HCT116 (cell line): Measurements from ENCODE around the gene TMEM131. TPM values are rescaled to one million over a fixed set of nuclear protein-coding genes. Genes with fewer than 3 reads are reported as not detected.
A peak's percentile ranks its signal among the peaks of the same experiment; 100 is the strongest.

Experiments
- ATAC-seq: fragments of 200-7000 bp; cut with Tn5 transposase; 2 replicates; pipeline ENCODE4 v1.9.1; 2020; ENCODE audit warnings: mild to moderate bottlenecking, moderate library complexity
- BruUV-seq: library from RNA; stranded (reverse); fragments of 400-500 nt; replicated peaks from 2 replicates; lab custom pipeline; 2021; lab: Mats Ljungman, UMichigan
- CTCF ChIA-PET: fragments of 300-600 bp; sonication (Branson Sonifier 250); formaldehyde crosslinking; loops from one replicate; lab custom pipeline; 2021; ENCODE audit warnings: antibody characterized with exemption; lab: Charles Lee
- POLR2A ChIA-PET: fragments of 300-600, 350-600 bp; sonication (Branson Sonifier 250); formaldehyde crosslinking; loops from one replicate; lab custom pipeline; 2021; ENCODE audit warnings: antibody characterized with exemption; lab: Charles Lee
- RAD21 ChIA-PET, 2 experiments: fragments of 300-600 bp; sonication (Branson Sonifier 250); formaldehyde crosslinking; loops; one replicate each; lab custom pipeline; 2023; ENCODE audit warnings: low total read pairs in 2 of 2; ENCODE audit not compliant: uncharacterized antibody in 2 of 2, unreplicated experiment in 2 of 2, low non-redundant PET in 1 of 2; lab: Charles Lee
- DNase-seq: peaks from one replicate; pipeline ENCODE4 v3.0.0-alpha.2; 2010; ENCODE audit warnings: low read depth, low spot score
- H2AFZ ChIP-seq: fragments of 200-600 bp; shearing (Covaris generic), sonication (generic); 2 replicates; pipeline ENCODE4 v1.6.1; 2017; ENCODE audit warnings: low read depth, mixed run types, mixed read lengths, antibody characterized with exemption, low read length; ENCODE audit not compliant: poor library complexity, severe bottlenecking
- H3K27ac ChIP-seq: 2 replicates; pipeline ENCODE4 v1.5.1; 2012; ENCODE audit warnings: low read depth, low read length
- H3K27me3 ChIP-seq: fragments of 200-600 bp; sonication (generic); 2 replicates; pipeline ENCODE4 v1.6.1; 2016; ENCODE audit warnings: mixed run types, low read length, mixed read lengths; ENCODE audit not compliant: insufficient read depth
- H3K36me3 ChIP-seq, 2 experiments: fragments of 200-500 bp in 1 of 2; fragments of 200-600 bp in 1 of 2; sonication (Bioruptor generic) in 1 of 2; sonication (generic) in 1 of 2; 2 replicates each; pipeline versions ENCODE4 v1.5.1 to v1.6.1; 2014 to 2016; ENCODE audit warnings: low read length in 2 of 2, inconsistent platforms in 1 of 2, mixed read lengths in 1 of 2, mixed run types in 1 of 2; ENCODE audit not compliant: insufficient read depth in 2 of 2, control insufficient read depth in 1 of 2
- H3K4me1 ChIP-seq, 2 experiments: fragments of 200-600 bp in 1 of 2; sonication (generic) in 1 of 2; 2 replicates each; pipeline versions ENCODE4 v1.5.1 to v1.6.1; 2012 to 2017; ENCODE audit warnings: low read length in 2 of 2, inconsistent platforms in 1 of 2, mild to moderate bottlenecking in 1 of 2, mixed read lengths in 1 of 2, mixed run types in 1 of 2, moderate library complexity in 1 of 2; ENCODE audit not compliant: insufficient read depth in 2 of 2, control insufficient read depth in 1 of 2
- H3K4me2 ChIP-seq: fragments of 200-600 bp; sonication (generic); 2 replicates; pipeline ENCODE4 v1.6.1; 2017; ENCODE audit warnings: mixed run types, low read length, mixed read lengths
- H3K4me3 ChIP-seq, 2 experiments: fragments of 200-600 bp in 1 of 2; sonication (generic) in 1 of 2; replicated peaks in 1 of 2; 2 replicates each; pipeline ENCODE4 v1.5.1; 2011 to 2016; ENCODE audit warnings: low read length in 2 of 2, control low read depth in 1 of 2, low read depth in 1 of 2, mild to moderate bottlenecking in 1 of 2, mixed read lengths in 1 of 2, mixed run types in 1 of 2
- H3K79me2 ChIP-seq: fragments of 200-600 bp; sonication (generic); 2 replicates; pipeline ENCODE4 v1.6.1; 2017; ENCODE audit warnings: mild to moderate bottlenecking, mixed run types, low read length, moderate library complexity, mixed read lengths; ENCODE audit not compliant: insufficient read depth
- H3K9ac ChIP-seq: fragments of 200-600 bp; sonication (generic); 2 replicates; pipeline ENCODE4 v1.6.1; 2016; ENCODE audit warnings: low read length, mixed read lengths
- H3K9me2 ChIP-seq: fragments of 200-600 bp; sonication (generic), shearing (Covaris generic); 2 replicates; pipeline ENCODE4 v1.6.1; 2017; ENCODE audit warnings: mixed run types, mild to moderate bottlenecking, moderate library complexity; ENCODE audit not compliant: insufficient read depth
- H3K9me3 ChIP-seq, 2 experiments: fragments of 200-500 bp in 1 of 2; fragments of 200-600 bp in 1 of 2; sonication (Bioruptor generic) in 1 of 2; sonication (generic) in 1 of 2; 2 replicates each; pipeline ENCODE4 v1.6.1; 2014 to 2017; ENCODE audit warnings: low read length in 2 of 2, mixed read lengths in 2 of 2, inconsistent platforms in 1 of 2, low read depth in 1 of 2, mild to moderate bottlenecking in 1 of 2, mixed run types in 1 of 2, moderate library complexity in 1 of 2; ENCODE audit not compliant: control insufficient read depth in 1 of 2, insufficient read depth in 1 of 2
- H4K20me1 ChIP-seq: fragments of 200-600 bp; sonication (generic), shearing (Covaris generic); 2 replicates; pipeline ENCODE4 v1.6.1; 2017; ENCODE audit warnings: mixed run types, mild to moderate bottlenecking, moderate library complexity; ENCODE audit not compliant: insufficient read depth
- CBX3 ChIP-seq: IDR thresholded peaks from 2 replicates; pipeline ENCODE4 v1.6.1; 2012; ENCODE audit warnings: low read depth
- CEBPB ChIP-seq: IDR thresholded peaks from 2 replicates; pipeline ENCODE4 v1.6.1; 2012; ENCODE audit warnings: low read depth
- EGR1 ChIP-seq: IDR thresholded peaks from 2 replicates; pipeline ENCODE4 v1.6.1; 2012; ENCODE audit warnings: low read depth
- ELF1 ChIP-seq: IDR thresholded peaks from 2 replicates; pipeline ENCODE4 v1.6.1; 2012; ENCODE audit warnings: low read depth, borderline replicate concordance
- EZH2 ChIP-seq: fragments of 200-600 bp; sonication (generic); IDR thresholded peaks from 2 replicates; pipeline ENCODE4 v1.6.1; 2017; ENCODE audit warnings: antibody characterized with exemption, mixed run types
- EZH2phosphoT487 ChIP-seq: fragments of 200-600 bp; IDR thresholded peaks from 2 replicates; pipeline ENCODE4 v1.6.1; 2018; ENCODE audit warnings: antibody characterized with exemption, borderline replicate concordance
- FOSL1 ChIP-seq: IDR thresholded peaks from 2 replicates; pipeline ENCODE4 v1.6.1; 2012; ENCODE audit warnings: low read depth
- JUND ChIP-seq: IDR thresholded peaks from 2 replicates; pipeline ENCODE4 v1.6.1; 2012
- POLR2A ChIP-seq: IDR thresholded peaks from 2 replicates; pipeline ENCODE4 v1.7.0; 2011; ENCODE audit warnings: borderline replicate concordance; ENCODE audit not compliant: insufficient read depth, insufficient read length; ENCODE audit errors: extremely low read depth
- POLR2AphosphoS5 ChIP-seq: IDR thresholded peaks from 2 replicates; pipeline ENCODE4 v1.6.1; 2011; ENCODE audit warnings: mild to moderate bottlenecking, low read depth, low read length, moderate library complexity
- RAD21 ChIP-seq: IDR thresholded peaks from 2 replicates; pipeline ENCODE4 v1.6.1; 2012; ENCODE audit warnings: low read depth, mild to moderate bottlenecking
- SIN3A ChIP-seq: IDR thresholded peaks from 2 replicates; pipeline ENCODE4 v1.6.1; 2012; ENCODE audit warnings: low read depth
- SP1 ChIP-seq: IDR thresholded peaks from 2 replicates; pipeline ENCODE4 v1.6.1; 2012; ENCODE audit warnings: low read depth
- SRF ChIP-seq: IDR thresholded peaks from 2 replicates; pipeline ENCODE4 v1.6.1; 2012; ENCODE audit warnings: low read depth
- TCF7L2 ChIP-seq: IDR thresholded peaks from 2 replicates; pipeline ENCODE4 v1.7.0; 2011; ENCODE audit warnings: borderline replicate concordance, inconsistent platforms; ENCODE audit not compliant: insufficient read depth, insufficient read length; ENCODE audit errors: extremely low read depth
- ZFX ChIP-seq: fragments of 450-650 bp; IDR thresholded peaks from 2 replicates; pipeline ENCODE4 v1.6.1; 2017
- ZNF274 ChIP-seq: fragments of 200-500 bp; sonication (Bioruptor generic); IDR thresholded peaks from 2 replicates; pipeline ENCODE4 v1.6.1; 2014; ENCODE audit warnings: mild to moderate bottlenecking, low read depth, low read length, inconsistent platforms
- intact Hi-C: fragments of 100-400 bp; cut with micrococcal nuclease; formaldehyde crosslinking; loops from 2 replicates; pipeline ENCODE4 v1.10.0; 2022
- total RNA-seq: library from RNA; stranded (reverse); gene quantifications from one replicate; pipeline ENCODE4 v1.2.1, GENCODE V29; 2021; ENCODE audit not compliant: unreplicated experiment
- TF ChIP-seq, protein P1 (sequence below): IDR thresholded peaks from 2 replicates; pipeline ENCODE4 v1.6.1; 2012; ENCODE audit warnings: low read depth
- TF ChIP-seq, protein P2 (sequence below): IDR thresholded peaks from 2 replicates; pipeline ENCODE4 v1.6.1; 2012
- TF ChIP-seq, protein P3 (sequence below): IDR thresholded peaks from 2 replicates; pipeline ENCODE4 v1.6.1; 2011; ENCODE audit warnings: mild to moderate bottlenecking, low read length, moderate library complexity; ENCODE audit not compliant: insufficient replicate concordance; ENCODE audit errors: extremely low read depth
- TF ChIP-seq, protein P4 (sequence below), 3 experiments: fragments of 200-600 bp in 1 of 3; sonication (generic) in 1 of 3; IDR thresholded peaks in 2 of 3; conservative IDR thresholded peaks in 1 of 3; 2 replicates each; pipeline ENCODE4 v1.5.1; 2012 to 2017; ENCODE audit warnings: low read depth in 2 of 3, low read length in 2 of 3, antibody characterized with exemption in 1 of 3, borderline replicate concordance in 1 of 3, control low read depth in 1 of 3, mild to moderate bottlenecking in 1 of 3, mixed read lengths in 1 of 3, mixed run types in 1 of 3, moderate library complexity in 1 of 3; ENCODE audit not compliant: insufficient read depth in 1 of 3

TMEM131 gene
- total RNA-seq, 1 experiment from 2014 or later: 51.5 TPM

DNA sequence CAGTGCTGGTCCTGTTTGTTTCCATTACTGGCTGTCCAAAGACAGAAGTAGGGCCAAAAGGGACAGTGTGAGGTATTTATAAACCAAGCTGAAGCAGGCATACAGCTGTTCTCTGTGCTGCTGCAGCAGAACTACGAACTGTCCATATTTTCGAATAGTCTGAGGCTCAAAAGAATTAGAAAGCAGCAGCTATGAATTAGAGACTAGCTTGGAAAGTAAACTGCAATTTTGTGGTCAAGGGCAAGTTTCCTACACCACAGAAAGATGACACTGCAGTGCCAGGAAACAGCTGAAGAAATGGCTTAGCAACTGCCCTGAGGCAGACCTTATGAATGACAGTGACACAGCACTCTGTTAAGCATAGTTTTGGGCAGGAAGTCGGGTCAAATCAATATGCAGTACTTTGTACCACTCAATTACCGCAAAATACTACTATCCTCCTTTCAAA is 125.3 kb downstream of the TMEM131 start:
- Histone ChIP-seq H3K4me1 (peaks cover 51 to 70% of the 10 kb centered on the region in 2 experiments), H3K9me3 (no peaks in the 10 kb centered on the region; a peak in 1 of 4 replicates), H2AFZ (no peak overlapping the region), H4K20me1 (no peaks in the 10 kb centered on the region), H3K9ac (peak overlapping the region; percentile 58), H3K36me3 (no peaks in the 10 kb centered on the region), H3K27ac (peak overlapping the region; percentile 84), H3K4me2 (peak overlapping the region; percentile 70), H3K9me2 (no peaks in the 10 kb centered on the region), H3K79me2 (peaks cover 46% of the 10 kb centered on the region), H3K27me3 (no peaks in the 10 kb centered on the region), H3K4me3 (peak overlapping the region in 1 of 2 experiments; percentile 41; a peak in 3 of 4 replicates)
- ChIA-PET POLR2A (interaction anchor here (0.5 to 1.4 kb wide), 3 partner anchors 13 to 126 kb away, joined by 3 to 5 read pairs (median 3); no protein-coding TSS in a partner anchor), RAD21 (no interaction called here), CTCF (interaction anchor here (1.0 kb wide), 1 partner anchor 515 kb away, joined by 3 read pairs; no protein-coding TSS in a partner anchor)
- BruUV-seq: no TSS peak
- DNase-seq: peak; percentile 79
- intact Hi-C loops: no loop called here
- peak; percentile 41 for ATAC-seq
- TF ChIP-seq ZNF274 (no peak), POLR2AphosphoS5 (peak; percentile 70), JUND (peak; percentile 85), CBX3 (peak; percentile 75; the same call in 1 of the 2 replicates), EZH2 (no peak), POLR2A (no peak), SRF (no peak), TCF7L2 (peak; percentile 70), EGR1 (no peak), FOSL1 (peak; percentile 60; the same call in 1 of the 2 replicates), EZH2phosphoT487 (no peak), ZFX (no peak), CEBPB (peak; percentile 77), RAD21 (peak; percentile 48; the same call in 1 of the 2 replicates), SP1 (peak; percentile 89), ELF1 (no peak), SIN3A (peak; percentile 85)
- TF ChIP-seq, protein P1, sequence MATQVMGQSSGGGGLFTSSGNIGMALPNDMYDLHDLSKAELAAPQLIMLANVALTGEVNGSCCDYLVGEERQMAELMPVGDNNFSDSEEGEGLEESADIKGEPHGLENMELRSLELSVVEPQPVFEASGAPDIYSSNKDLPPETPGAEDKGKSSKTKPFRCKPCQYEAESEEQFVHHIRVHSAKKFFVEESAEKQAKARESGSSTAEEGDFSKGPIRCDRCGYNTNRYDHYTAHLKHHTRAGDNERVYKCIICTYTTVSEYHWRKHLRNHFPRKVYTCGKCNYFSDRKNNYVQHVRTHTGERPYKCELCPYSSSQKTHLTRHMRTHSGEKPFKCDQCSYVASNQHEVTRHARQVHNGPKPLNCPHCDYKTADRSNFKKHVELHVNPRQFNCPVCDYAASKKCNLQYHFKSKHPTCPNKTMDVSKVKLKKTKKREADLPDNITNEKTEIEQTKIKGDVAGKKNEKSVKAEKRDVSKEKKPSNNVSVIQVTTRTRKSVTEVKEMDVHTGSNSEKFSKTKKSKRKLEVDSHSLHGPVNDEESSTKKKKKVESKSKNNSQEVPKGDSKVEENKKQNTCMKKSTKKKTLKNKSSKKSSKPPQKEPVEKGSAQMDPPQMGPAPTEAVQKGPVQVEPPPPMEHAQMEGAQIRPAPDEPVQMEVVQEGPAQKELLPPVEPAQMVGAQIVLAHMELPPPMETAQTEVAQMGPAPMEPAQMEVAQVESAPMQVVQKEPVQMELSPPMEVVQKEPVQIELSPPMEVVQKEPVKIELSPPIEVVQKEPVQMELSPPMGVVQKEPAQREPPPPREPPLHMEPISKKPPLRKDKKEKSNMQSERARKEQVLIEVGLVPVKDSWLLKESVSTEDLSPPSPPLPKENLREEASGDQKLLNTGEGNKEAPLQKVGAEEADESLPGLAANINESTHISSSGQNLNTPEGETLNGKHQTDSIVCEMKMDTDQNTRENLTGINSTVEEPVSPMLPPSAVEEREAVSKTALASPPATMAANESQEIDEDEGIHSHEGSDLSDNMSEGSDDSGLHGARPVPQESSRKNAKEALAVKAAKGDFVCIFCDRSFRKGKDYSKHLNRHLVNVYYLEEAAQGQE: no peak
- TF ChIP-seq, protein P2, sequence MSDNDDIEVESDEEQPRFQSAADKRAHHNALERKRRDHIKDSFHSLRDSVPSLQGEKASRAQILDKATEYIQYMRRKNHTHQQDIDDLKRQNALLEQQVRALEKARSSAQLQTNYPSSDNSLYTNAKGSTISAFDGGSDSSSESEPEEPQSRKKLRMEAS: peak; percentile 51; the same call in 1 of the 2 replicates
- TF ChIP-seq, protein P3, sequence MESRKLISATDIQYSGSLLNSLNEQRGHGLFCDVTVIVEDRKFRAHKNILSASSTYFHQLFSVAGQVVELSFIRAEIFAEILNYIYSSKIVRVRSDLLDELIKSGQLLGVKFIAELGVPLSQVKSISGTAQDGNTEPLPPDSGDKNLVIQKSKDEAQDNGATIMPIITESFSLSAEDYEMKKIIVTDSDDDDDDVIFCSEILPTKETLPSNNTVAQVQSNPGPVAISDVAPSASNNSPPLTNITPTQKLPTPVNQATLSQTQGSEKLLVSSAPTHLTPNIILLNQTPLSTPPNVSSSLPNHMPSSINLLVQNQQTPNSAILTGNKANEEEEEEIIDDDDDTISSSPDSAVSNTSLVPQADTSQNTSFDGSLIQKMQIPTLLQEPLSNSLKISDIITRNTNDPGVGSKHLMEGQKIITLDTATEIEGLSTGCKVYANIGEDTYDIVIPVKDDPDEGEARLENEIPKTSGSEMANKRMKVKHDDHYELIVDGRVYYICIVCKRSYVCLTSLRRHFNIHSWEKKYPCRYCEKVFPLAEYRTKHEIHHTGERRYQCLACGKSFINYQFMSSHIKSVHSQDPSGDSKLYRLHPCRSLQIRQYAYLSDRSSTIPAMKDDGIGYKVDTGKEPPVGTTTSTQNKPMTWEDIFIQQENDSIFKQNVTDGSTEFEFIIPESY: peak; percentile 40
- TF ChIP-seq, protein P4, sequence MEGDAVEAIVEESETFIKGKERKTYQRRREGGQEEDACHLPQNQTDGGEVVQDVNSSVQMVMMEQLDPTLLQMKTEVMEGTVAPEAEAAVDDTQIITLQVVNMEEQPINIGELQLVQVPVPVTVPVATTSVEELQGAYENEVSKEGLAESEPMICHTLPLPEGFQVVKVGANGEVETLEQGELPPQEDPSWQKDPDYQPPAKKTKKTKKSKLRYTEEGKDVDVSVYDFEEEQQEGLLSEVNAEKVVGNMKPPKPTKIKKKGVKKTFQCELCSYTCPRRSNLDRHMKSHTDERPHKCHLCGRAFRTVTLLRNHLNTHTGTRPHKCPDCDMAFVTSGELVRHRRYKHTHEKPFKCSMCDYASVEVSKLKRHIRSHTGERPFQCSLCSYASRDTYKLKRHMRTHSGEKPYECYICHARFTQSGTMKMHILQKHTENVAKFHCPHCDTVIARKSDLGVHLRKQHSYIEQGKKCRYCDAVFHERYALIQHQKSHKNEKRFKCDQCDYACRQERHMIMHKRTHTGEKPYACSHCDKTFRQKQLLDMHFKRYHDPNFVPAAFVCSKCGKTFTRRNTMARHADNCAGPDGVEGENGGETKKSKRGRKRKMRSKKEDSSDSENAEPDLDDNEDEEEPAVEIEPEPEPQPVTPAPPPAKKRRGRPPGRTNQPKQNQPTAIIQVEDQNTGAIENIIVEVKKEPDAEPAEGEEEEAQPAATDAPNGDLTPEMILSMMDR (IDR thresholded peaks at IDR 0.05 in 2 of 3, conservative IDR thresholded peaks at IDR 0.05 in 1 of 3; ENCODE audit: borderline replicate concordance in 1 of 3, insufficient read depth in 1 of 3, low read depth in 2 of 3, low read length in 2 of 3): no peak
